WTC11 (cell line): ENCODE results near the gene PPFIBP2.

Experiments used
- AFF4 ChIP-seq: sonication (generic); formaldehyde crosslinking; IDR thresholded peaks from 2 replicates; pipeline ENCODE4 v1.8.1; 2023; ENCODE audit warnings: mild to moderate bottlenecking, missing genetic modification reagents, borderline replicate concordance
- CTCF ChIP-seq: fragments of 200-600 bp; IDR thresholded peaks from 2 replicates; pipeline ENCODE4 v1.8.0; 2022; ENCODE audit warnings: antibody characterized with exemption
- USF2 ChIP-seq: sonication (generic); formaldehyde crosslinking; IDR thresholded peaks from 2 replicates; pipeline ENCODE4 v1.8.1; 2023; ENCODE audit warnings: mild to moderate bottlenecking, missing genetic modification reagents, moderate library complexity

DNA sequence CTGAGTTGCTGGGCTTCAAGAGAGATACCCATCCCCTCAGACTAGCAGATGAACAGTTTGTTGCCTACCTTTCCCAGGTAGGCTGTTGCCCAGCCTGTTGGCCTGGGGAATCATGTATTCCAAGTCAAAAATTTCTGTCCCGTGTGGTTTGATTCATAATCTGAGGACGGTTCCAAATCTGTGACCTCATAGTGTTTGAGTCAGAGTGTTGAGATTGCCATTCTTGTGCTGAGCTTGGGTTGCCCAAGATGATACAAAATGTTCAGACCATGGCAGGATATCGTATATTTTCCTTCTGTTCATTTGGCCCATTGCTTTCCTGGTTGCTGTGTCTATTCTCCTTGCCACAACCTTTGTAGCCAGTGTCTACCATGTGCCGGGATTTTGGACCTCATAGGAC is 95.2 kb downstream of the PPFIBP2 start:
- TF ChIP-seq AFF4 (CRISPR knock-in tag) (no peak), USF2 (CRISPR knock-in tag) (no peak), CTCF (no peak)
